ENCODE data around the gene ZNF283. TPM values are rescaled to one million over a fixed set of nuclear protein-coding genes. Genes with fewer than 3 reads are reported as not detected.

ZNF283 gene
- total and polyA plus RNA-seq, 9 of the 15 experiments (the other 6 are each of a cell fraction or from before 2014, with no cell fraction given): 6.0 to 19.5 (median 9.8) TPM

DNA sequence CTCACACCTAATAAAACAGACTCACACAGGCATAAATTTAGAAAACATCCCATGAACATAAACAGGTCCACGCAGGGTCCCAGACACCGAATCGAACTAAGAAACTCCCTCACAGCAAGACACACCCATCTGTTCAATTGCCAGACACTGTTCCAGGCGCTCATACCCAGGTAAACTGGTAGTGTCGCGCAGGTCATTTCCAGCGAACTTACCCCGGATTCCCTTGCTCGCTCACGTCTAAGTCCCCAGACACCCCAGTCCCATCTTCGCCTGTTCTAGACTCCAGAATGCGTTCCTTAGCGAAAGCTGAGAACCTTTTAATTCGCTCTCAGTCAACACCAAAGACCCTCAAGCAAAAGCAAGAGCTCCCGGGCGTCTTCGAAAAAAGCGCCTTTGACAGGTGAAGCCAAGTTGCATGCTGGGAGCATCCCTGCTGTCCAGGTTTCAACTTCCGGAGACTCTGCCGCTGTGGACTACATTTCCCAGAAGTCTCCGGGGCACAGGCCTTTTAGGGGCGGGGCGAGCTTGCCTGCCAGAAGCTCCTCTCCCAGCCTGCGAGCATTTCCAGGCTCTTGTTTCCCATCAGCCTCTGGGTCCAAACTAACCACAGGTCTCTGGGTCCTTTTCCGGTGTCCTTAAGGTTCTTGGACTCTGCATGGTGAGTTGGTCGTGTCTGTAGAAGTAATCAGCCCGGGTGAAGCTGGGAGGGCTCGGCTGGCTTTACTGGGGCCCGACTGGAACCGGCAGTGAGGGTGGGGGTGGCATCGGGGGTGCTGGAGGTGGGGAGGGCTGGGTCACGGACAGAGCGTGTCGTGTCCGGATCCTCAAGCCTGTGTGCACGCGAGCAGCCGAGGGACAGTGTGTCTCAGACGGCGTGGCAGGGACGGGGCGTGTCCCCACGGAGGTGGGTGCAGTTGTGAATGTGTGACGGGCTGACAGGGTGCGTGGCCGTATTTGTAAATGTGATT, at the start of gene ZNF283 (continued):
- TF ChIP-seq, protein P1, sequence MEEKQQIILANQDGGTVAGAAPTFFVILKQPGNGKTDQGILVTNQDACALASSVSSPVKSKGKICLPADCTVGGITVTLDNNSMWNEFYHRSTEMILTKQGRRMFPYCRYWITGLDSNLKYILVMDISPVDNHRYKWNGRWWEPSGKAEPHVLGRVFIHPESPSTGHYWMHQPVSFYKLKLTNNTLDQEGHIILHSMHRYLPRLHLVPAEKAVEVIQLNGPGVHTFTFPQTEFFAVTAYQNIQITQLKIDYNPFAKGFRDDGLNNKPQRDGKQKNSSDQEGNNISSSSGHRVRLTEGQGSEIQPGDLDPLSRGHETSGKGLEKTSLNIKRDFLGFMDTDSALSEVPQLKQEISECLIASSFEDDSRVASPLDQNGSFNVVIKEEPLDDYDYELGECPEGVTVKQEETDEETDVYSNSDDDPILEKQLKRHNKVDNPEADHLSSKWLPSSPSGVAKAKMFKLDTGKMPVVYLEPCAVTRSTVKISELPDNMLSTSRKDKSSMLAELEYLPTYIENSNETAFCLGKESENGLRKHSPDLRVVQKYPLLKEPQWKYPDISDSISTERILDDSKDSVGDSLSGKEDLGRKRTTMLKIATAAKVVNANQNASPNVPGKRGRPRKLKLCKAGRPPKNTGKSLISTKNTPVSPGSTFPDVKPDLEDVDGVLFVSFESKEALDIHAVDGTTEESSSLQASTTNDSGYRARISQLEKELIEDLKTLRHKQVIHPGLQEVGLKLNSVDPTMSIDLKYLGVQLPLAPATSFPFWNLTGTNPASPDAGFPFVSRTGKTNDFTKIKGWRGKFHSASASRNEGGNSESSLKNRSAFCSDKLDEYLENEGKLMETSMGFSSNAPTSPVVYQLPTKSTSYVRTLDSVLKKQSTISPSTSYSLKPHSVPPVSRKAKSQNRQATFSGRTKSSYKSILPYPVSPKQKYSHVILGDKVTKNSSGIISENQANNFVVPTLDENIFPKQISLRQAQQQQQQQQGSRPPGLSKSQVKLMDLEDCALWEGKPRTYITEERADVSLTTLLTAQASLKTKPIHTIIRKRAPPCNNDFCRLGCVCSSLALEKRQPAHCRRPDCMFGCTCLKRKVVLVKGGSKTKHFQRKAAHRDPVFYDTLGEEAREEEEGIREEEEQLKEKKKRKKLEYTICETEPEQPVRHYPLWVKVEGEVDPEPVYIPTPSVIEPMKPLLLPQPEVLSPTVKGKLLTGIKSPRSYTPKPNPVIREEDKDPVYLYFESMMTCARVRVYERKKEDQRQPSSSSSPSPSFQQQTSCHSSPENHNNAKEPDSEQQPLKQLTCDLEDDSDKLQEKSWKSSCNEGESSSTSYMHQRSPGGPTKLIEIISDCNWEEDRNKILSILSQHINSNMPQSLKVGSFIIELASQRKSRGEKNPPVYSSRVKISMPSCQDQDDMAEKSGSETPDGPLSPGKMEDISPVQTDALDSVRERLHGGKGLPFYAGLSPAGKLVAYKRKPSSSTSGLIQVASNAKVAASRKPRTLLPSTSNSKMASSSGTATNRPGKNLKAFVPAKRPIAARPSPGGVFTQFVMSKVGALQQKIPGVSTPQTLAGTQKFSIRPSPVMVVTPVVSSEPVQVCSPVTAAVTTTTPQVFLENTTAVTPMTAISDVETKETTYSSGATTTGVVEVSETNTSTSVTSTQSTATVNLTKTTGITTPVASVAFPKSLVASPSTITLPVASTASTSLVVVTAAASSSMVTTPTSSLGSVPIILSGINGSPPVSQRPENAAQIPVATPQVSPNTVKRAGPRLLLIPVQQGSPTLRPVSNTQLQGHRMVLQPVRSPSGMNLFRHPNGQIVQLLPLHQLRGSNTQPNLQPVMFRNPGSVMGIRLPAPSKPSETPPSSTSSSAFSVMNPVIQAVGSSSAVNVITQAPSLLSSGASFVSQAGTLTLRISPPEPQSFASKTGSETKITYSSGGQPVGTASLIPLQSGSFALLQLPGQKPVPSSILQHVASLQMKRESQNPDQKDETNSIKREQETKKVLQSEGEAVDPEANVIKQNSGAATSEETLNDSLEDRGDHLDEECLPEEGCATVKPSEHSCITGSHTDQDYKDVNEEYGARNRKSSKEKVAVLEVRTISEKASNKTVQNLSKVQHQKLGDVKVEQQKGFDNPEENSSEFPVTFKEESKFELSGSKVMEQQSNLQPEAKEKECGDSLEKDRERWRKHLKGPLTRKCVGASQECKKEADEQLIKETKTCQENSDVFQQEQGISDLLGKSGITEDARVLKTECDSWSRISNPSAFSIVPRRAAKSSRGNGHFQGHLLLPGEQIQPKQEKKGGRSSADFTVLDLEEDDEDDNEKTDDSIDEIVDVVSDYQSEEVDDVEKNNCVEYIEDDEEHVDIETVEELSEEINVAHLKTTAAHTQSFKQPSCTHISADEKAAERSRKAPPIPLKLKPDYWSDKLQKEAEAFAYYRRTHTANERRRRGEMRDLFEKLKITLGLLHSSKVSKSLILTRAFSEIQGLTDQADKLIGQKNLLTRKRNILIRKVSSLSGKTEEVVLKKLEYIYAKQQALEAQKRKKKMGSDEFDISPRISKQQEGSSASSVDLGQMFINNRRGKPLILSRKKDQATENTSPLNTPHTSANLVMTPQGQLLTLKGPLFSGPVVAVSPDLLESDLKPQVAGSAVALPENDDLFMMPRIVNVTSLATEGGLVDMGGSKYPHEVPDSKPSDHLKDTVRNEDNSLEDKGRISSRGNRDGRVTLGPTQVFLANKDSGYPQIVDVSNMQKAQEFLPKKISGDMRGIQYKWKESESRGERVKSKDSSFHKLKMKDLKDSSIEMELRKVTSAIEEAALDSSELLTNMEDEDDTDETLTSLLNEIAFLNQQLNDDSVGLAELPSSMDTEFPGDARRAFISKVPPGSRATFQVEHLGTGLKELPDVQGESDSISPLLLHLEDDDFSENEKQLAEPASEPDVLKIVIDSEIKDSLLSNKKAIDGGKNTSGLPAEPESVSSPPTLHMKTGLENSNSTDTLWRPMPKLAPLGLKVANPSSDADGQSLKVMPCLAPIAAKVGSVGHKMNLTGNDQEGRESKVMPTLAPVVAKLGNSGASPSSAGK (IDR thresholded peaks at IDR 0.05): peak; percentile 74
- peak; percentile 57 for TF ChIP-seq EP400 (IDR thresholded peaks at IDR 0.05)
- peak; percentile 57; the same call in 1 of the 2 replicates for TF ChIP-seq PHF8 (IDR thresholded peaks at IDR 0.05; ENCODE audit: borderline replicate concordance, low read length)
- TF ChIP-seq TEAD4 (IDR thresholded peaks at IDR 0.05; ENCODE audit: low read length): peak; percentile 36; the same call in 1 of the 2 replicates
- TF ChIP-seq TEAD4 (CRISPR knock-in tag; IDR thresholded peaks at IDR 0.05; ENCODE audit: borderline replicate concordance): no peak
- TF ChIP-seq ZNF583 (CRISPR knock-in tag; IDR thresholded peaks at IDR 0.05): no peak
- no peak for TF ChIP-seq NELFE (IDR thresholded peaks at IDR 0.05; ENCODE audit: insufficient read depth, insufficient read length)
- TF ChIP-seq FUS (optimal IDR thresholded peaks at IDR 0.05; ENCODE audit: low read depth, low read length): no peak
- TF ChIP-seq, protein P2, sequence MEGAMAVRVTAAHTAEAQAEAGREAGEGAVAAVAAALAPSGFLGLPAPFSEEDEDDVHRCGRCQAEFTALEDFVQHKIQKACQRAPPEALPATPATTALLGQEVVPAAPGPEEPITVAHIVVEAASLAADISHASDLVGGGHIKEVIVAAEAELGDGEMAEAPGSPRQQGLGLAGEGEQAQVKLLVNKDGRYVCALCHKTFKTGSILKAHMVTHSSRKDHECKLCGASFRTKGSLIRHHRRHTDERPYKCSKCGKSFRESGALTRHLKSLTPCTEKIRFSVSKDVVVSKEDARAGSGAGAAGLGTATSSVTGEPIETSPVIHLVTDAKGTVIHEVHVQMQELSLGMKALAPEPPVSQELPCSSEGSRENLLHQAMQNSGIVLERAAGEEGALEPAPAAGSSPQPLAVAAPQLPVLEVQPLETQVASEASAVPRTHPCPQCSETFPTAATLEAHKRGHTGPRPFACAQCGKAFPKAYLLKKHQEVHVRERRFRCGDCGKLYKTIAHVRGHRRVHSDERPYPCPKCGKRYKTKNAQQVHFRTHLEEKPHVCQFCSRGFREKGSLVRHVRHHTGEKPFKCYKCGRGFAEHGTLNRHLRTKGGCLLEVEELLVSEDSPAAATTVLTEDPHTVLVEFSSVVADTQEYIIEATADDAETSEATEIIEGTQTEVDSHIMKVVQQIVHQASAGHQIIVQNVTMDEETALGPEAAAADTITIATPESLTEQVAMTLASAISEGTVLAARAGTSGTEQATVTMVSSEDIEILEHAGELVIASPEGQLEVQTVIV (CRISPR knock-in tag; IDR thresholded peaks at IDR 0.05; ENCODE audit: borderline replicate concordance): no peak
- TF ChIP-seq ZNF121 (CRISPR knock-in tag; conservative IDR thresholded peaks at IDR 0.05): no peak
- 0 out of 2 replicates have a peak, but pooled peaks have one; percentile 20 for TF ChIP-seq SMC3 (conservative IDR thresholded peaks at IDR 0.05; ENCODE audit: insufficient read depth, low read depth, low read length)
- TF ChIP-seq, protein P3, sequence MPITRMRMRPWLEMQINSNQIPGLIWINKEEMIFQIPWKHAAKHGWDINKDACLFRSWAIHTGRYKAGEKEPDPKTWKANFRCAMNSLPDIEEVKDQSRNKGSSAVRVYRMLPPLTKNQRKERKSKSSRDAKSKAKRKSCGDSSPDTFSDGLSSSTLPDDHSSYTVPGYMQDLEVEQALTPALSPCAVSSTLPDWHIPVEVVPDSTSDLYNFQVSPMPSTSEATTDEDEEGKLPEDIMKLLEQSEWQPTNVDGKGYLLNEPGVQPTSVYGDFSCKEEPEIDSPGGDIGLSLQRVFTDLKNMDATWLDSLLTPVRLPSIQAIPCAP (CRISPR knock-in tag; IDR thresholded peaks at IDR 0.05; ENCODE audit: borderline replicate concordance): no peak

Measured in K562 (cell line).